ENCODE results near the gene AFAP1L1. TPM values are rescaled to one million over a fixed set of nuclear protein-coding genes. Genes with fewer than 3 reads are reported as not detected.

AFAP1L1 gene
- total RNA-seq, 1 experiment from 2014 or later: 19.6 TPM

GRCh38 chr5:149387081-149387631 is 115.5 kb downstream of the AFAP1L1 start:
- Histone ChIP-seq H3K27ac (ENCODE audit: low read length) (no peak overlapping the region), H3K4me1 (ENCODE audit: insufficient read depth, low read length) (no peaks in the 10 kb centered on the region), H2AFZ (ENCODE audit: low read length) (no peak overlapping the region), H3F3A (ENCODE audit: low read length, unreplicated experiment) (no peaks in the 10 kb centered on the region), H3K4me2 (ENCODE audit: low read length) (no peak overlapping the region), H3K9me2 (replicated peaks; ENCODE audit: low read length) (no peaks in the 10 kb centered on the region), H3K4me3 (ENCODE audit: low read length) (no peak overlapping the region), H3K9ac (ENCODE audit: low read length) (no peak overlapping the region), H3K36me3 (ENCODE audit: low read depth, low read length) (no peaks in the 10 kb centered on the region), H3K9me3 (ENCODE audit: low read length) (no peaks in the 10 kb centered on the region), H3K79me2 (ENCODE audit: low read length) (no peaks in the 10 kb centered on the region), H4K20me1 (ENCODE audit: low read length) (no peaks in the 10 kb centered on the region), H3K27me3 (ENCODE audit: low read length) (no peaks in the 10 kb centered on the region)
- intact Hi-C loops (cut with micrococcal nuclease): no loop called here
- no TSS peak for BruUV-seq (replicated peaks)
- TF ChIP-seq EZH2phosphoT487 (IDR thresholded peaks at IDR 0.05; ENCODE audit: borderline replicate concordance, low read length) (no peak), EZH2 (IDR thresholded peaks at IDR 0.05; ENCODE audit: low read length, unreplicated experiment) (no peak)
- DNase-seq (no peak), ATAC-seq (no peak)
- ChIA-PET POLR2A (ENCODE audit: unreplicated experiment) (no interaction called here), CTCF (no interaction called here)

GRCh38 chr5:149387982-149388381 is 116.3 kb downstream of the AFAP1L1 start:
- Histone ChIP-seq H3K4me3 (ENCODE audit: low read length) (no peak overlapping the region), H3K27me3 (ENCODE audit: low read length) (no peaks in the 10 kb centered on the region), H4K20me1 (ENCODE audit: low read length) (no peaks in the 10 kb centered on the region), H3K9me2 (replicated peaks; ENCODE audit: low read length) (no peaks in the 10 kb centered on the region), H3K36me3 (ENCODE audit: low read depth, low read length) (no peaks in the 10 kb centered on the region), H3K27ac (ENCODE audit: low read length) (no peak overlapping the region), H2AFZ (ENCODE audit: low read length) (no peak overlapping the region), H3K9me3 (ENCODE audit: low read length) (no peaks in the 10 kb centered on the region), H3K4me1 (ENCODE audit: insufficient read depth, low read length) (peaks cover 3% of the 10 kb centered on the region; the same call in 1 of the 2 replicates), H3K79me2 (ENCODE audit: low read length) (no peaks in the 10 kb centered on the region), H3K4me2 (ENCODE audit: low read length) (no peak overlapping the region), H3K9ac (ENCODE audit: low read length) (no peak overlapping the region), H3F3A (ENCODE audit: low read length, unreplicated experiment) (no peaks in the 10 kb centered on the region)
- POLR2A ChIA-PET (ENCODE audit: unreplicated experiment): no interaction called here
- DNase-seq (no peak), ATAC-seq (no peak)
- TF ChIP-seq EZH2 (IDR thresholded peaks at IDR 0.05; ENCODE audit: low read length, unreplicated experiment): no peak
- TF ChIP-seq CTCF (conservative IDR thresholded peaks at IDR 0.05; ENCODE audit: low read depth, low read length): no peak
- TF ChIP-seq EZH2phosphoT487 (IDR thresholded peaks at IDR 0.05; ENCODE audit: borderline replicate concordance, low read length): no peak
- CTCF ChIA-PET: no interaction called here
- BruUV-seq (replicated peaks): no TSS peak
- intact Hi-C loops (cut with micrococcal nuclease): no loop called here

GRCh38 chr5:149388498-149389190 is 117.0 kb downstream of the AFAP1L1 start:
- Histone ChIP-seq H3K9me3 (ENCODE audit: low read length) (no peaks in the 10 kb centered on the region), H3K9ac (ENCODE audit: low read length) (no peak overlapping the region), H2AFZ (ENCODE audit: low read length) (no peak overlapping the region), H3K79me2 (ENCODE audit: low read length) (no peaks in the 10 kb centered on the region), H3K4me2 (ENCODE audit: low read length) (no peak overlapping the region), H4K20me1 (ENCODE audit: low read length) (no peaks in the 10 kb centered on the region), H3K4me1 (ENCODE audit: insufficient read depth, low read length) (peaks cover 6% of the 10 kb centered on the region; the same call in 1 of the 2 replicates), H3F3A (ENCODE audit: low read length, unreplicated experiment) (no peaks in the 10 kb centered on the region), H3K27me3 (ENCODE audit: low read length) (no peaks in the 10 kb centered on the region), H3K36me3 (ENCODE audit: low read depth, low read length) (no peaks in the 10 kb centered on the region), H3K27ac (ENCODE audit: low read length) (no peak overlapping the region), H3K9me2 (replicated peaks; ENCODE audit: low read length) (no peaks in the 10 kb centered on the region), H3K4me3 (ENCODE audit: low read length) (no peak overlapping the region)
- ChIA-PET POLR2A (ENCODE audit: unreplicated experiment) (no interaction called here), CTCF (no interaction called here)
- DNase-seq (no peak), ATAC-seq (no peak)
- no TSS peak for BruUV-seq (replicated peaks)
- TF ChIP-seq CTCF (conservative IDR thresholded peaks at IDR 0.05; ENCODE audit: low read depth, low read length) (no peak), EZH2 (IDR thresholded peaks at IDR 0.05; ENCODE audit: low read length, unreplicated experiment) (no peak), EZH2phosphoT487 (IDR thresholded peaks at IDR 0.05; ENCODE audit: borderline replicate concordance, low read length) (no peak)
- intact Hi-C loops (cut with micrococcal nuclease): no loop called here
